Astrocyte (in vitro differentiated cells and primary cell): ENCODE data around the gene C14orf119. TPM values are rescaled to one million over a fixed set of nuclear protein-coding genes. Genes with fewer than 3 reads are reported as not detected.

Experiments used
- DNase-seq: peaks from one replicate; pipeline ENCODE4 v3.0.0-alpha.2; 2010; ENCODE audit warnings: low read depth
- FAIRE-seq: peaks from 2 replicates; lab custom pipeline; 2011; peaks lifted over from hg19 to GRCh38; lab: Jason Lieb, UNC
- H2AFZ ChIP-seq: 2 replicates; pipeline ENCODE4 v1.6.0; 2012; ENCODE audit warnings: low read depth, low read length, inconsistent platforms
- H3K27ac ChIP-seq: 2 replicates; pipeline ENCODE4 v1.5.1; 2011; ENCODE audit warnings: low read depth, low read length, inconsistent platforms
- H3K27me3 ChIP-seq: 2 replicates; pipeline ENCODE4 v1.6.0; 2011; ENCODE audit warnings: low read length, inconsistent platforms; ENCODE audit not compliant: insufficient read depth
- H3K36me3 ChIP-seq: 2 replicates; pipeline ENCODE4 v1.5.1; 2011; ENCODE audit warnings: low read length, inconsistent platforms; ENCODE audit not compliant: insufficient read depth
- H3K4me1 ChIP-seq: 2 replicates; pipeline ENCODE4 v1.5.1; 2011; ENCODE audit warnings: low read length, inconsistent platforms; ENCODE audit not compliant: insufficient read depth
- H3K4me2 ChIP-seq: 2 replicates; pipeline ENCODE4 v1.6.0; 2012; ENCODE audit warnings: low read length, inconsistent platforms
- H3K4me3 ChIP-seq: 2 replicates; pipeline ENCODE4 v1.5.1; 2011; ENCODE audit warnings: low read depth, mild to moderate bottlenecking, low read length, inconsistent platforms; ENCODE audit not compliant: insufficient read depth
- H3K79me2 ChIP-seq: 2 replicates; pipeline ENCODE4 v1.6.0; 2012; ENCODE audit warnings: mild to moderate bottlenecking, low read length, inconsistent platforms; ENCODE audit not compliant: insufficient read depth
- H3K9ac ChIP-seq: 2 replicates; pipeline ENCODE4 v1.6.0; 2012; ENCODE audit warnings: mild to moderate bottlenecking, low read length, inconsistent platforms
- H3K9me3 ChIP-seq: 2 replicates; pipeline ENCODE4 v1.5.1; 2012; ENCODE audit warnings: low read depth, mild to moderate bottlenecking, low read length, inconsistent platforms; ENCODE audit not compliant: insufficient read depth
- H4K20me1 ChIP-seq: 2 replicates; pipeline ENCODE4 v1.6.0; 2012; ENCODE audit warnings: low read length, inconsistent platforms; ENCODE audit not compliant: insufficient read depth
- H3K27ac Mint-ChIP-seq: one replicate; pipeline ENCODE4 v1.8.0; 2021; ENCODE audit warnings: mild to moderate bottlenecking, mixed read lengths; ENCODE audit not compliant: unreplicated experiment
- H3K27me3 Mint-ChIP-seq: one replicate; pipeline ENCODE4 v1.8.0; 2021; ENCODE audit warnings: low read depth, mixed read lengths; ENCODE audit not compliant: unreplicated experiment
- H3K36me3 Mint-ChIP-seq: one replicate; pipeline ENCODE4 v1.8.0; 2021; ENCODE audit warnings: low read depth, mixed read lengths; ENCODE audit not compliant: unreplicated experiment
- H3K4me1 Mint-ChIP-seq: one replicate; pipeline ENCODE4 v1.8.0; 2021; ENCODE audit warnings: low read depth, mixed read lengths; ENCODE audit not compliant: unreplicated experiment
- H3K4me3 Mint-ChIP-seq: one replicate; pipeline ENCODE4 v1.8.0; 2021; ENCODE audit warnings: mild to moderate bottlenecking, moderate library complexity, mixed read lengths; ENCODE audit not compliant: unreplicated experiment
- H3K9me3 Mint-ChIP-seq: one replicate; pipeline ENCODE4 v1.8.0; 2021; ENCODE audit warnings: mild to moderate bottlenecking, mixed read lengths; ENCODE audit not compliant: unreplicated experiment
- CTCF ChIP-seq: IDR thresholded peaks from 2 replicates; pipeline ENCODE4 v1.5.1; 2011; ENCODE audit warnings: low read depth, mild to moderate bottlenecking, inconsistent platforms, low read length, moderate library complexity; ENCODE audit not compliant: insufficient read depth
- EZH2 ChIP-seq: IDR thresholded peaks from 2 replicates; pipeline ENCODE4 v1.6.1; 2012; ENCODE audit warnings: mild to moderate bottlenecking, low read length, inconsistent platforms; ENCODE audit not compliant: insufficient read depth
- total RNA-seq: library from RNA; stranded (reverse); gene quantifications from 2 replicates; pipeline ENCODE4 v1.2.1, GENCODE V29; 2021

The C14orf119 gene
- total RNA-seq, 1 donor from 2014 or later = 83.9 TPM

DNA sequence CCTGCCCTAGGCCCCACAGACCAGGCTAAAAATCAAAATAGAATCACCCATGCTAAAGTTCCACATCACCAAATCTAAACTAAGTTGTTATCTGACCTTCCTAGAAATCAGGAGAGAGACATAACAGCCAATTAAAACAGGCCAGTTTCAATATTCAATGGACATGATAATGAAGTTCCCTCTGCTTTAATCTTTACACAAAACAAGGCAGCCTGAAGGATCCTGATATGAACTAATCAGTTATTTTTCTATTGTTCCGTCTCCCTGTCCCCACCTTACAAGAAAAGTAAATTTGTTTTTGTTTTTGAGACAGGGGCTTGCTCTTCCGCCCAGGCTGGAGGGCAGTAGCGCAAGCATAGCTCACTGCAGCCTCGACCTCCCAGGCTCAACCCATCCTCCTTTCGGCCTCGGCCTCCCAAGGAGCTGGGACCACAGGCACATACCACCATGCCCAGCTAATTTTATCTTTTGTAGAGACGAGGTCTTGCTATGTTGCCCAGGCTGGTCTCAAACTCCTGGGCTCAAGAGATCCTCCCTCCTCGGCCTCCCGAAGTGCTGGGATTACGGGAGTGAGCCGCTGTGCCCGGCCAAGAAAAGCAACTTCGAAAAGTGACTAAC lies 29.1 kb downstream of the C14orf119 start:
- H4K20me1 ChIP-seq = no peaks in the 10 kb centered on the region
- H3K36me3 ChIP-seq = no peaks in the 10 kb centered on the region
- Mint-ChIP-seq H3K9me3 (no peaks in the 10 kb centered on the region), H3K4me1 (peaks cover 14% of the 10 kb centered on the region), H3K36me3 (peaks cover 6% of the 10 kb centered on the region), H3K27me3 (peaks cover 22% of the 10 kb centered on the region), H3K4me3 (no peak overlapping the region), H3K27ac (no peak overlapping the region)
- no peak for TF ChIP-seq CTCF
- no peak for TF ChIP-seq EZH2
- DNase-seq (no peak), FAIRE-seq (no peak)
- no peak overlapping the region for H3K9ac ChIP-seq
- no peak overlapping the region for H3K4me2 ChIP-seq
- H3K79me2 ChIP-seq = no peaks in the 10 kb centered on the region
- peaks cover 10% of the 10 kb centered on the region for H3K4me1 ChIP-seq
- H3K27me3 ChIP-seq = peaks cover 4% of the 10 kb centered on the region
- H2AFZ ChIP-seq = no peak overlapping the region
- H3K9me3 ChIP-seq = no peaks in the 10 kb centered on the region
- H3K27ac ChIP-seq = no peak overlapping the region
- H3K4me3 ChIP-seq = no peak overlapping the region

DNA sequence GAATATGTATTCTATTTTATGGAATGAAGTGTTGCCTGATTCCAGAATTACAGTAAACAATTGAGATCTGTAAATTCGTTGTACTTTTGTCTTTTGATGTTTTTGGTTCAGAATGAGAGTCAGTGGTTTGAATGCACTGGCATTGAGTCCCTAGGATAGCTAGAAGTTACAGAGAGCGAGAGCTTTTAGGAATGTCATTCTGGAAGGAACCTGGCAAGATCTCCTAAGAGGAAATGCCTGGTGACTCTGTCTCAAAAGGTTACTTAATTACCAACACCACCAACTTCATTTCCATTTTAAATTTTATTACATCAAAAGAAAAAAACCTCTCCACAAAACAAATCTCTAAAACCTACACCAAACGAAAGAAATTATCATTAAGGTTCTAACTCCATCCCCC lies 29.7 kb downstream of the C14orf119 start:
- TF ChIP-seq CTCF = no peak
- TF ChIP-seq EZH2 = no peak
- Histone ChIP-seq H3K9ac (no peak overlapping the region), H3K4me3 (no peak overlapping the region), H2AFZ (no peak overlapping the region), H3K79me2 (no peaks in the 10 kb centered on the region), H3K36me3 (no peaks in the 10 kb centered on the region), H3K4me1 (peaks cover 10% of the 10 kb centered on the region), H3K27me3 (peaks cover 6% of the 10 kb centered on the region), H3K4me2 (no peak overlapping the region), H4K20me1 (no peaks in the 10 kb centered on the region), H3K9me3 (no peaks in the 10 kb centered on the region), H3K27ac (no peak overlapping the region)
- no peaks in the 10 kb centered on the region for H3K9me3 Mint-ChIP-seq
- H3K36me3 Mint-ChIP-seq = peaks cover 6% of the 10 kb centered on the region
- H3K27me3 Mint-ChIP-seq = peaks cover 22% of the 10 kb centered on the region
- H3K4me1 Mint-ChIP-seq = peaks cover 14% of the 10 kb centered on the region
- DNase-seq (no peak), FAIRE-seq (no peak)
- H3K4me3 Mint-ChIP-seq = no peak overlapping the region
- H3K27ac Mint-ChIP-seq = no peak overlapping the region

DNA sequence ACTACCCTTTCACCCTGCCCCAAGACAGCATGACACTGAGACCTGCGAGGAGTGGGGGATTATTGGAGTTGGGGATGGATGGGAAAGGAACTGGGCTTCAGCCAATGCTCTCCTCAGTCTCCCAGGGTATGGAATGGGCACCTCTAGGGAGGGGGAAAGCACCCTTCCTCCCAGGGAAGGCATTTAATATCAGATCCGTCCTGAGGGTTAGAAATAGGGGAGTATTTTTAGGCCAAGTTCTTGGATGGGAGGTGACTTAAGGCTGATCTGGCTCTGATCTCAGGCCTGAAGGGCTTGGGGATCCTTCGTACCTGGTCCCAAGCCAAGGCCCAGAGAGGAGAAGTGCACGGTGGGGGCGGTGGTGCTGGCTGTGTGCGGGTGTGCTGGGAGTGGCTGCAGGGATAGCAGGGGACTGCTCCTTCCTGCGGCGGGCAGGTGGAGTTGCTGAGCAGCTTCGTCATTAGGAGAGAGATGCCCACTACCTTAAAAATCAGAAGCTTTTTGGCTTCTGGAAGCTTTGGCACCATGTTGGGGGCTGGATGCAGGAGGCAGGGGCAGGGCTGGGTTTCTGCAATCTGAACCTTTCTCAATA lies 30.7 kb downstream of the C14orf119 start:
- H3K27ac Mint-ChIP-seq = no peak overlapping the region

More for the DNA sequence above, 30.7 kb downstream of the C14orf119 start:
- Mint-ChIP-seq H3K4me1 (peaks cover 7% of the 10 kb centered on the region), H3K9me3 (no peaks in the 10 kb centered on the region), H3K36me3 (peaks cover 4% of the 10 kb centered on the region), H3K4me3 (no peak overlapping the region), H3K27me3 (peaks cover 22% of the 10 kb centered on the region)
- DNase-seq = no peak
- no peaks in the 10 kb centered on the region for H3K9me3 ChIP-seq
- H3K27me3 ChIP-seq = peaks cover 9% of the 10 kb centered on the region
- no peak overlapping the region for H3K9ac ChIP-seq
- no peak overlapping the region for H2AFZ ChIP-seq
- H3K27ac ChIP-seq = no peak overlapping the region
- TF ChIP-seq CTCF (no peak), EZH2 (no peak)
- H3K79me2 ChIP-seq = no peaks in the 10 kb centered on the region
- H3K4me1 ChIP-seq = peaks cover 9% of the 10 kb centered on the region
- H3K4me2 ChIP-seq = no peak overlapping the region
- no peak for FAIRE-seq
- H4K20me1 ChIP-seq = no peaks in the 10 kb centered on the region
- no peaks in the 10 kb centered on the region for H3K36me3 ChIP-seq
- no peak overlapping the region for H3K4me3 ChIP-seq
